ENCODE results near the gene TBX1.
A peak's percentile ranks its signal among the peaks of the same experiment; 100 is the strongest.

The TBX1 gene

GRCh38 chr22:19803736-19804267 is 43.2 kb downstream of the TBX1 start:
- no peak for DNase-seq

- DNase-seq = no peak
These were observed 45.2 kb downstream of the TBX1 start for GRCh38 chr22:19805821-19806212.

DNA sequence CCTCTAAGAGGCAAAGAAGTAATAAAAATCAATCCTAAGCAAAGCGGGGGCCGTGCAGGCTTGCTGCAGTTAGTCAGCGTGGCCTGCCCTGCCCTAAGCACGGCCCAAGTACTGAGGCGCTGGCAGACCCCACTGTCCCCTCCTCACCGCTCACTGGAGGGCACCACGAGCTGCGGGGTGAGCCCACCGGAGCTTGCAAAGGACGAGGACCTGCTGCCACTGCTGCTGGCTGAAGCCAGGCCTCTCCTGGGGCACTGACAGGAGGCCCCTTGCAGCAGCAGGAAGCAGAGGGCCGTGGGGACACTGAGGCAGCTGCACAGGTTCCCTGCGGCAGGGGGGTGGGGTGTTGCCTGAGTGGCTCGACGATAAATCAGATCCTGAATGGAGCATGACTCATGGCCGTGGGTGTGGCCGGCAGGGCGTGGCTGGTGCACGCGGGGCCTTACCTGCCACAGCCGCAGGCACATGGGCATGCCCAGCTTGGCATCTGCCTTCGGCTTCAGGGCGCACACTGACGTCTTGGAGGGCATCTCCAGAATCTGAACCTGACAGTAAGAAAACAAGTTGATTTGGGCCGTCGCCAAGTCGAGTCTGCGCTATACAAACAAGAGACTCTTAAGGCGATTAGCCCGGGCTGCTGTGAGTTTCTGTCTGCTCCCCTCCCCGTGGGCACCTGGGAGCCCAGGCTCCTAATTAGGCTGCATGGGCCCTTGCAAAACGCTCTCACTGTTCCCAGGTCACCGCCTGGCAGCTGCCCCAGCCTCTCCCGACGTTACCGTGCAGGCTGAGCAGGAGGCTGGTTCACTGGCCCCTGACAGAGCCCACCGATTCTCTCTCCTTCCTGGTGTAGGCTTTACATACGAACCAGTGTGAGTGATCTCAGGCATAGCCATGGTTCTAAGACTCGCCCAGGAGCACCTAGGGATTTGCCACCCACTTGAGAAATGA is 45.9 kb downstream of the TBX1 start:
- no peak for DNase-seq

DNA sequence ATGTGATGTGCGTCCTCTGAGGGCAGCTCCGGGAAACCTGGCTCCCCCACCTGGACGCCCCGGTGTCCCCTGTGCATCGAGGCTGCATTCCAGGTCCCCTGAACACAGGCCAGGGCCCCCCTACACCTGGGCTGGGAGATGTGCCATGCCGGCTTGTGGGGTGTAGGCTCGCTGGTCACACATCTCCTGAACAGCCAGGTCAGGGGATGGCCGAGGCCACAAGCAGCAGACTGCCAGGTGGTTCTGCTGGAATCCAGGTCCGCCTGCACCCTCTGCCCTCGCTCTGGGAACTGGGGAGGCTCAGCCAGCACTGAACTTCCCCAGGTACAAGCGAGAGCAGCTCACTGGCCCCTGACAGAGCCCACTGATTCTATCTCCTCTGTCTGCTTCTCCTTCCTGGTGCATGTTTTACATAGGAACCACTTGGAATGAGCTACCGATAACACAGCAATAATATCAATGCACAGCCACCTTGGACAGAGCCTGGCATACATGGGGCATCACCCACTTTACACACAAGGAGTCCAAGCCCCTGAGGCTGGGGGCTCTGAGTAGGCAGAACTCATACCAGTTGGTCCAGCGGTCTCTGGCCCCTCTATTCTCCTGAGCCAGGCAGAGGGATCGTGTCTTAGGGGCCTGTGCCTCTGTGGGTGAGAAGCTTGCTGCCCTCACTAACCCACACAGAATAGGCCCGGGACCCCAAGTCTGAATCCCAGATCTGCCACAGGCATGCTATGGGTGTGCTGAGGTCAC is 46.8 kb downstream of the TBX1 start:
- DNase-seq = no peak

DNA sequence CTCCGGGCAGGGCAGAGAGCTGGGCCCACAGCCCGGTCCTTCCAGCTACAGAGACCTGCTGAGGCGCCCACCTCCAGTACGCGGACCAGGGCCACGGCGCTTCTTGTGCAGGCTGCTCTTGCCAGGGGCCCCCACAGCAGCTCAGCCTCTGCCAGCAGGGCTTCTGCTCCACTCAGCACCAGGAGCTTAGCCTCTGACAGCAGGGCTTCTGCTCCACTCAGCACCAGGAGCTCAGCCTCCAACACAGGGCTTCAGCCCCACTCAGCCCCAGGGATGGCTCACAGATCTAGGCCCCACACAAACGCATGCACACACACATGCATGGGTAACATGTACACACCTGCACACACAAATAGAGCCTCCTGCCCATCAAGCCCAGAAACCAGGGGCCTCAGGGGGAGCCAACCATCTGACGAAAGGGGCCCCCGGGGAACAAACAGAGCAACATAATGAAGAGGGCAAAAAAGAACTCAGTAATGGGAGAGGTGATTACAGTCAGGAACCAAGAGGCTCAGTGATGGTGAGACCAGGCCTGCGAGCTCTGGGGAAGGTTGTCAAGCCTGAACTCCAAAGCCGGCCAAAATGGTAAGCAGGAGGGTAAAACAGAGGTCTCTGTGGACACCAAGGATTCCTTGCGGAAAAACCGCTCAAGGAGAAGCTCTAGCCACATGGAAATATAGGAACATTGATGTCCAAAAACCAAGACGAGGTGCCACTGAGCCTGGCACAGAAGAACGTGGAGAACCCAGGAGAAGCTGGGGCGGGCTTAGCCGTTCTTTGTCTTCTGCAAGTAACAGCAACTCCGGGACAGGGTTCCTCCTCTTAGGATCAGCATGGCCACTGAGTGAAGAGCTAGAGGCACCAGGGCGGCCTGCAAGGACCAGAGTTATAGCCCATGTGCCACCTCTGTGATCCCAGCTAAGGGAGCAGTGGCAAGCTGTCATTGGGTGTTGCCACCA is 47.6 kb downstream of the TBX1 start:
- DNase-seq = no peak

DNA sequence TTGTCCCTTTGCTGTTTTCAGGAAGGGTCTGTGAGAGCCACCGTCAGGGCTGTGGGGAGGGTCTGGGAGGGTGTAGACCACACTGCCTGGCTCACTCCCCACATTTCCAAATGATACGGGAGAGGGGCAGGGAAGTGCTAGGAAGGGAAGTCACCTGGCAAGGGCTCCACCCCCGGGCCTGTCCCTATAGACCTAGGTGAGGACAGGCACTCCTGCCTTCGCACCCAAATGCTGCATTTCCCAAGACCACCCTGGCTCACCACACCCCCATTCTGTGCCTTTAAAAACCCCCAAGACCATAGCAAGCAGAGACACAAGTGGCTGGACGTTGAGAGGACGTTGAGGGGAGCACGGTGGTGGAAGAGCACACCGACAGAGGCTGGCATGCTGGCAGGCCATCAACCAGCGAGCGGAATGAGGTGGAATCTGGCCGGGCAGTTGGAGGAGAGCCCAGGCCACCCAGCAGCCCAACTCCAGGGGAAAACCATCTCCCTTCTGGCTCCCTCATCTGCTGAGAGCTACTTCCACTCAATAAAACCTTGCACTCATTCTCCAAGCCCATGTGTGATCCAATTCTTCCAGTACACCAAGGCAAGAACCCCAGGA is 48.4 kb downstream of the TBX1 start:
- DNase-seq = no peak

DNA sequence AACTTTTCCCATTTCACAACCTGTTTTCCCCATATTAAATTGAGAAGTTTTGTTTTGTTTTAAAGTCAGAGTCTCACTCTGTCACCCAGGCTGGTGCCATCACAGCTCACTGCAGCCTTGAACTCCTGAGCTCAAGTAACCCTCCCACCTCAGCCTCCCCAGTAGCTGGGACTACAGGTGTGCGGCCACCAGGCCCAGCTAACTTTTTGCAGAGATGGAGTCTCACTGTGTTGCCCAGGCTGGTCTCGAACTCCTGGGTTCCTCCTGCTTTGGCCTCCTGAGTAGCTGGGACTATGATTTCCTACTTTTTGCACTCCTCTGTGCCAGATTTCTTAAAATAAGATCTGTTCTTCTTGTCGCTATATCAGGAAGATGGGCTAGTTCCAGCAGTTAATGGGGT is 49.2 kb downstream of the TBX1 start:
- DNase-seq = no peak

GRCh38 chr22:19810381-19811201 is 50.0 kb downstream of the TBX1 start:
- DNase-seq = no peak

DNA sequence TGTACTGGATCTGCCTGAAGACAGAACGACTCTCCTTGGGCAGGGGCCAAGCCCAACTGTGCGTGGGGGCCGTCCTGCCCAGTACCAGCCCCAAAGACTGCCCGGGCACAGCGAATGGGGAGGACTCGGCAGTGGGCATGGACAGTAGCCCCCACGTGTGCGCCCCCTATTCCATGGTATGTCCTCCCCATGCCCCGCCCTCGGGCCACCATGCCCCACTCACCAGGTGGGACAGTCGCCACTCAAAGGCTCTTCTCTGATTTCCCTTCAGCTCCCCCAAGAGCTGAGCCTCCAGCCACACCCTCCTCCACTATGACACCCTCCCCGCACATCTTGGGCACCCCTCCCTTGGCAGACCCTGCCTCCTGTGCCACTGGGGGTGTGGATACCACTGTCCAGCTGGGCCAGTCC is 50.6 kb downstream of the TBX1 start:
- DNase-seq = no peak

- DNase-seq = peak; percentile 6
These were observed 51.5 kb downstream of the TBX1 start for GRCh38 chr22:19811811-19812771.

GRCh38 chr22:19812910-19813309 is 52.3 kb downstream of the TBX1 start:
- no peak for DNase-seq

DNA sequence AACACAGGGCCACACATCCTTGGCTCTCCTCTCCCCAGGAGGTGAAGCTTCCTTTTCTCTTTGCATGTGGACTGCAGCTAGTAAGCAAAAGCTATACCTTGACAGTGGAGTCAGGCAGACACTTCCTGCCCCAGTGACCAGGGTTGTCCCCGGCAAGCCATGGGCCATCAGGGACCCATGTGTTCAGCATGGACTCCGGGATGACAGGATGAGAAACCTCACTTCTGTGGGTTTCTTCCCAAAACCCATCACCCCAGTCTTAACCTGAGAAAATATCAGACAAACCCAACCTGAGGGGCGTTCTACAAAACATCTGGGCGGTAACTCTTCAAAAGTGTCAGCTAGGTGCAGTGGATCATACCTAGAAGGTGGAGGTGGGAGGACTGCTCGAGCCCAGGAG is 53.9 kb downstream of the TBX1 start:
- DNase-seq = no peak

DNA sequence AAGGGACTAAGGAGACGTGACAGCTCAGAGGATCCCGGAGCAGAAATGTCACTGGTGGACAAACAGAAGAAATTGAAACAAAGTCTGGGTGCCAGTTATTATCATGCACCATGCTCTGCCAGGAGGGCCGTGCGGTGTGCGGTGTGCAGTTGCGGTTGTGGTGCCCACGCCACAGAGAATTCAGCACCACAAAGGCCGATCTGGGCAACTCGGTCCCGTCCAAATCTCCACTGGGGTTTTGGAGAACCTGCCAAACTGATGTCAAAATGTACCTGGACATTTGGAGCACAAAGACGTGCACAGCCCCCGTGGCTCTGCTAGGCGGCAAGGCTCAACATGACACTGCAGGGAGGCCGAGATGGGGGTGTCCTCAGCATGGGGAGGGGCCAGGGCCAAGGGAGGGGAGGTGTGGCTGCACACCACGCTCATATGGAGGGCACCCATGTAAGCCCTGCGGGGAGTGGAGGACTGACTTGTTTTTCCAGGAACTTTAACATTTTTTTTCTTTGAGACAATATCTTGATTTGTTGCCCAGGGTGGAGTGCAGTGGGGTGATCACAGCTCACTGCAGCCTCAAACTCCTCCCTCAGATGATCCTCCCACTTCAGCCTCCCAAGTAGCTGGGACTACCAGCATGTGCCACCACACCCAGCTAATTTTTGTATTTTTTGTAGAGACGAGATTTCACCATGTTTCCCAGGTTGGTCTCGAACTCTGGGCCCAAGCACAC is 54.7 kb downstream of the TBX1 start:
- DNase-seq = no peak

- DNase-seq = no peak
These were observed 55.3 kb downstream of the TBX1 start for GRCh38 chr22:19815823-19816290.

DNA sequence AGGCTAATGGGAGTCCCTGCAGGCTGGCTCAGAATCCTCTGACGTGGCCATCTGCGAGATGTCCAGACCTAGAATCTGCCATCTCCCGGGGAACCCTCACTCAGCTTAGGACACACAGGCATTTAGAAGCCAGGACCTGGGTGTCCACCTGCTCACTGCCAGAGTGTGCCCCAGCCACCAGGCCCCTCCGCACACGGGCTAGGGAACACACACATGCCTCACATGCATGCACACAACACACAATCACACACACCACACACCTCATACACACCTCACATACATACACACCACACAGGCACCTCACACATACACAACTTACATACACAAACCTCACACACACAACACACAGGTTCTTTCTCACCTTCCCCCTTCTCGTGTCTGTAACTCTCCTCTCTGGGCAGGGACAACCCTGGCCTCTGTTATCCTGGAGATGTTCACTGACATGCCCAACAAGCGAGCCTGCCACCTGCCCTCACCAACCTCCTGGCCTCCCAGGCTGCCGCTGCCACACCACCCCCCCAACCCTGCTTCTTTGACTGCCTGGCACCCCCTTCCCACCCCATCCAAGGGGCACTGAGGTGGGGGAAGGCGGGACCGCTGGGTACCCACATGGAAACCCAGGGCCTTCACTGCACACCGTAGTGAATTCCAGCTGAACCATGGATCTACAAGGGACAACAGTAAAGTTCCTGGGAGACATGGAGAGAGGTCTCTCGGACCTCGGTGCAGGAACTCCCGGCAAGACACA is 56.0 kb downstream of the TBX1 start:
- no peak for DNase-seq

Data from NCI-H1092 (cell line).